HepG2 (cell line): ENCODE results near the gene STMN3. TPM values are rescaled to one million over a fixed set of nuclear protein-coding genes. Genes with fewer than 3 reads are reported as not detected.

ENCODE experiments used
- KAT7 ChIP-seq: IDR thresholded peaks from 2 replicates; pipeline ENCODE4 v1.6.1; 2018; ENCODE audit warnings: borderline replicate concordance, missing compliant biosample characterization
- TCF12 ChIP-seq, 2 experiments: fragments of 450-650 bp in 1 of 2; sonication (generic) in 1 of 2; formaldehyde crosslinking in 1 of 2; IDR thresholded peaks; 2 replicates each; pipeline versions ENCODE4 v1.6.1 to v1.8.0; 2017 to 2022; ENCODE audit warnings: antibody characterized with exemption in 1 of 2, mild to moderate bottlenecking in 1 of 2, missing genetic modification reagents in 1 of 2, moderate library complexity in 1 of 2
- ZNF446 ChIP-seq: sonication (generic); formaldehyde crosslinking; IDR thresholded peaks from 2 replicates; pipeline ENCODE4 v1.5.0; 2020; ENCODE audit warnings: mild to moderate bottlenecking, missing genetic modification reagents
- ZNF883 ChIP-seq: sonication (generic); formaldehyde crosslinking; IDR thresholded peaks from 2 replicates; pipeline ENCODE4 v1.5.1; 2020; ENCODE audit warnings: mild to moderate bottlenecking, missing genetic modification reagents; ENCODE audit errors: not compliant biosample characterization
- polyA plus RNA-seq, 8 experiments: library from polyadenylated mRNA; depleted of rRNA in 3 of 8; stranded (reverse) in 7 of 8; unstranded in 1 of 8; fragments of >200 nt; fragmentation: Illumina TruSeq in 4 of 8; extraction: Trizol in 4 of 8; gene quantifications; 2 replicates each; pipeline versions ENCODE4 v1.2.1 to v1.2.3, GENCODE V29; 2011 to 2016; ENCODE audit warnings: low read depth in 4 of 8, missing spikeins in 1 of 8, mixed read lengths in 1 of 8; ENCODE audit not compliant: insufficient read depth in 1 of 8
- total RNA-seq, 5 experiments: library from RNA; depleted of rRNA; stranded (reverse); fragments of >200 nt; fragmentation: Illumina TruSeq; extraction: Trizol; gene quantifications; 2 replicates each; pipeline ENCODE4 v1.2.3, GENCODE V29; 2016; ENCODE audit warnings: low read depth in 1 of 5
- TF ChIP-seq, protein P1 (sequence below): sonication (generic); formaldehyde crosslinking; IDR thresholded peaks from 2 replicates; pipeline ENCODE4 v1.4.0; 2020; ENCODE audit warnings: missing genetic modification reagents
- TF ChIP-seq, protein P2 (sequence below): sonication (generic); formaldehyde crosslinking; IDR thresholded peaks from 2 replicates; pipeline ENCODE4 v1.4.0; 2020; ENCODE audit warnings: mild to moderate bottlenecking, missing genetic modification reagents
- TF ChIP-seq, protein P3 (sequence below): sonication (generic); formaldehyde crosslinking; IDR thresholded peaks from 2 replicates; pipeline ENCODE4 v1.5.0; 2020; ENCODE audit warnings: mild to moderate bottlenecking, missing genetic modification reagents
- TF ChIP-seq, protein P4 (sequence below): sonication (generic); formaldehyde crosslinking; IDR thresholded peaks from 2 replicates; pipeline ENCODE4 v1.5.1; 2020; ENCODE audit warnings: missing genetic modification reagents, mild to moderate bottlenecking, borderline replicate concordance
- TF ChIP-seq, protein P5 (sequence below): sonication (generic); formaldehyde crosslinking; IDR thresholded peaks from one replicate; pipeline ENCODE4 v1.5.1; 2020; ENCODE audit warnings: mild to moderate bottlenecking, missing genetic modification reagents; ENCODE audit errors: not compliant biosample characterization

Gene STMN3
- total and polyA plus RNA-seq, 2 of the 13 experiments (the other 11 are each of a cell fraction or from before 2014, with no cell fraction given) = 21.0 to 48.3 TPM

DNA sequence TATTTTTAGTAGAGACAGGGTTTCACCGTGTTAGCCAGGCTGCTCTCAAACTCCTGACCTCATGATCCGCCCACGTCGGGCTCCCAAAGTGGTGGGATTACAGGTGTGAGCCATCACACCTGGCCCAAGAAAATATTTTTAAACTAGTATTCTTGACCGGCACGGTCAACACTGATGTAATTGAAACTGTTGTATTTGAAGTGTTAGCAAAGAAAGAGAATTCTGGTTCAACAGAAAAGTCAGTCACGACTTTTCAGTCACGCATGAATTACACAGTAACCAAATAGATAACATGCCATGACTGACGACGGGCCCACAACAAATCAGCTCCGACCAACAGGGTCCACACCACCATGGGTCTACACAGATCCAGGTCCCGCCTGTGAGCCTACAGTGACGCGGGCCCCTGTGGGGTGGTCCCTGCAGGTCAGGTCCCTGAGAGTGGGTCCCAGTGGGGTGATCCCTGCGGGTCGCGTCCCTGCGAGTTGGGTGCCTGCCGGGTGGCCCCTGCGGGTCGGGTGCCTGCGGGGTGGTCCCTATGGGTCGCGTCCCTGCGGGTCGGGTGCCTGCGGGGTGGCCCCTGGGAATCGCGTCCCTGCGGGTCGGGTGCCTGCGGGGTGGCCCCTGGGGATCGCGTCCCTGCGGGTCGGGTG, 27.3 kb downstream of the STMN3 start (continued):
- TF ChIP-seq, protein P1, sequence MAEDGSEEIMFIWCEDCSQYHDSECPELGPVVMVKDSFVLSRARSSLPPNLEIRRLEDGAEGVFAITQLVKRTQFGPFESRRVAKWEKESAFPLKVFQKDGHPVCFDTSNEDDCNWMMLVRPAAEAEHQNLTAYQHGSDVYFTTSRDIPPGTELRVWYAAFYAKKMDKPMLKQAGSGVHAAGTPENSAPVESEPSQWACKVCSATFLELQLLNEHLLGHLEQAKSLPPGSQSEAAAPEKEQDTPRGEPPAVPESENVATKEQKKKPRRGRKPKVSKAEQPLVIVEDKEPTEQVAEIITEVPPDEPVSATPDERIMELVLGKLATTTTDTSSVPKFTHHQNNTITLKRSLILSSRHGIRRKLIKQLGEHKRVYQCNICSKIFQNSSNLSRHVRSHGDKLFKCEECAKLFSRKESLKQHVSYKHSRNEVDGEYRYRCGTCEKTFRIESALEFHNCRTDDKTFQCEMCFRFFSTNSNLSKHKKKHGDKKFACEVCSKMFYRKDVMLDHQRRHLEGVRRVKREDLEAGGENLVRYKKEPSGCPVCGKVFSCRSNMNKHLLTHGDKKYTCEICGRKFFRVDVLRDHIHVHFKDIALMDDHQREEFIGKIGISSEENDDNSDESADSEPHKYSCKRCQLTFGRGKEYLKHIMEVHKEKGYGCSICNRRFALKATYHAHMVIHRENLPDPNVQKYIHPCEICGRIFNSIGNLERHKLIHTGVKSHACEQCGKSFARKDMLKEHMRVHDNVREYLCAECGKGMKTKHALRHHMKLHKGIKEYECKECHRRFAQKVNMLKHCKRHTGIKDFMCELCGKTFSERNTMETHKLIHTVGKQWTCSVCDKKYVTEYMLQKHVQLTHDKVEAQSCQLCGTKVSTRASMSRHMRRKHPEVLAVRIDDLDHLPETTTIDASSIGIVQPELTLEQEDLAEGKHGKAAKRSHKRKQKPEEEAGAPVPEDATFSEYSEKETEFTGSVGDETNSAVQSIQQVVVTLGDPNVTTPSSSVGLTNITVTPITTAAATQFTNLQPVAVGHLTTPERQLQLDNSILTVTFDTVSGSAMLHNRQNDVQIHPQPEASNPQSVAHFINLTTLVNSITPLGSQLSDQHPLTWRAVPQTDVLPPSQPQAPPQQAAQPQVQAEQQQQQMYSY (CRISPR knock-in tag) = 0 out of 2 replicates have a peak, but pooled peaks have one; percentile 54
- TF ChIP-seq ZNF446 (CRISPR knock-in tag) (0 out of 2 replicates have a peak, but pooled peaks have one; percentile 67), ZNF883 (CRISPR knock-in tag) (peak; percentile 89), TCF12 (IDR thresholded peaks at IDR 0.05) (no peak), TCF12 (CRISPR knock-in tag; IDR thresholded peaks at IDR 0.05) (peak; percentile 56; the same call in 1 of the 2 replicates), KAT7 (CRISPR knock-in tag) (peak; percentile 48; the same call in 1 of the 2 replicates)
- TF ChIP-seq, protein P2, sequence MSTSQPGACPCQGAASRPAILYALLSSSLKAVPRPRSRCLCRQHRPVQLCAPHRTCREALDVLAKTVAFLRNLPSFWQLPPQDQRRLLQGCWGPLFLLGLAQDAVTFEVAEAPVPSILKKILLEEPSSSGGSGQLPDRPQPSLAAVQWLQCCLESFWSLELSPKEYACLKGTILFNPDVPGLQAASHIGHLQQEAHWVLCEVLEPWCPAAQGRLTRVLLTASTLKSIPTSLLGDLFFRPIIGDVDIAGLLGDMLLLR = no peak
- TF ChIP-seq, protein P3, sequence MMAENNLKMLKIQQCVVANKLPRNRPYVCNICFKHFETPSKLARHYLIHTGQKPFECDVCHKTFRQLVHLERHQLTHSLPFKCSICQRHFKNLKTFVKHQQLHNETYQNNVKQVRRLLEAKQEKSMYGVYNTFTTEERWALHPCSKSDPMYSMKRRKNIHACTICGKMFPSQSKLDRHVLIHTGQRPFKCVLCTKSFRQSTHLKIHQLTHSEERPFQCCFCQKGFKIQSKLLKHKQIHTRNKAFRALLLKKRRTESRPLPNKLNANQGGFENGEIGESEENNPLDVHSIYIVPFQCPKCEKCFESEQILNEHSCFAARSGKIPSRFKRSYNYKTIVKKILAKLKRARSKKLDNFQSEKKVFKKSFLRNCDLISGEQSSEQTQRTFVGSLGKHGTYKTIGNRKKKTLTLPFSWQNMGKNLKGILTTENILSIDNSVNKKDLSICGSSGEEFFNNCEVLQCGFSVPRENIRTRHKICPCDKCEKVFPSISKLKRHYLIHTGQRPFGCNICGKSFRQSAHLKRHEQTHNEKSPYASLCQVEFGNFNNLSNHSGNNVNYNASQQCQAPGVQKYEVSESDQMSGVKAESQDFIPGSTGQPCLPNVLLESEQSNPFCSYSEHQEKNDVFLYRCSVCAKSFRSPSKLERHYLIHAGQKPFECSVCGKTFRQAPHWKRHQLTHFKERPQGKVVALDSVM (CRISPR knock-in tag) = no peak
- TF ChIP-seq, protein P4, sequence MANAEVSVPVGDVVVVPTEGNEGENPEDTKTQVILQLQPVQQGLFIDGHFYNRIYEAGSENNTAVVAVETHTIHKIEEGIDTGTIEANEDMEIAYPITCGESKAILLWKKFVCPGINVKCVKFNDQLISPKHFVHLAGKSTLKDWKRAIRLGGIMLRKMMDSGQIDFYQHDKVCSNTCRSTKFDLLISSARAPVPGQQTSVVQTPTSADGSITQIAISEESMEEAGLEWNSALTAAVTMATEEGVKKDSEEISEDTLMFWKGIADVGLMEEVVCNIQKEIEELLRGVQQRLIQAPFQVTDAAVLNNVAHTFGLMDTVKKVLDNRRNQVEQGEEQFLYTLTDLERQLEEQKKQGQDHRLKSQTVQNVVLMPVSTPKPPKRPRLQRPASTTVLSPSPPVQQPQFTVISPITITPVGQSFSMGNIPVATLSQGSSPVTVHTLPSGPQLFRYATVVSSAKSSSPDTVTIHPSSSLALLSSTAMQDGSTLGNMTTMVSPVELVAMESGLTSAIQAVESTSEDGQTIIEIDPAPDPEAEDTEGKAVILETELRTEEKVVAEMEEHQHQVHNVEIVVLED (CRISPR knock-in tag) = peak; percentile 83; the same call in 1 of the 2 replicates
- TF ChIP-seq, protein P5, sequence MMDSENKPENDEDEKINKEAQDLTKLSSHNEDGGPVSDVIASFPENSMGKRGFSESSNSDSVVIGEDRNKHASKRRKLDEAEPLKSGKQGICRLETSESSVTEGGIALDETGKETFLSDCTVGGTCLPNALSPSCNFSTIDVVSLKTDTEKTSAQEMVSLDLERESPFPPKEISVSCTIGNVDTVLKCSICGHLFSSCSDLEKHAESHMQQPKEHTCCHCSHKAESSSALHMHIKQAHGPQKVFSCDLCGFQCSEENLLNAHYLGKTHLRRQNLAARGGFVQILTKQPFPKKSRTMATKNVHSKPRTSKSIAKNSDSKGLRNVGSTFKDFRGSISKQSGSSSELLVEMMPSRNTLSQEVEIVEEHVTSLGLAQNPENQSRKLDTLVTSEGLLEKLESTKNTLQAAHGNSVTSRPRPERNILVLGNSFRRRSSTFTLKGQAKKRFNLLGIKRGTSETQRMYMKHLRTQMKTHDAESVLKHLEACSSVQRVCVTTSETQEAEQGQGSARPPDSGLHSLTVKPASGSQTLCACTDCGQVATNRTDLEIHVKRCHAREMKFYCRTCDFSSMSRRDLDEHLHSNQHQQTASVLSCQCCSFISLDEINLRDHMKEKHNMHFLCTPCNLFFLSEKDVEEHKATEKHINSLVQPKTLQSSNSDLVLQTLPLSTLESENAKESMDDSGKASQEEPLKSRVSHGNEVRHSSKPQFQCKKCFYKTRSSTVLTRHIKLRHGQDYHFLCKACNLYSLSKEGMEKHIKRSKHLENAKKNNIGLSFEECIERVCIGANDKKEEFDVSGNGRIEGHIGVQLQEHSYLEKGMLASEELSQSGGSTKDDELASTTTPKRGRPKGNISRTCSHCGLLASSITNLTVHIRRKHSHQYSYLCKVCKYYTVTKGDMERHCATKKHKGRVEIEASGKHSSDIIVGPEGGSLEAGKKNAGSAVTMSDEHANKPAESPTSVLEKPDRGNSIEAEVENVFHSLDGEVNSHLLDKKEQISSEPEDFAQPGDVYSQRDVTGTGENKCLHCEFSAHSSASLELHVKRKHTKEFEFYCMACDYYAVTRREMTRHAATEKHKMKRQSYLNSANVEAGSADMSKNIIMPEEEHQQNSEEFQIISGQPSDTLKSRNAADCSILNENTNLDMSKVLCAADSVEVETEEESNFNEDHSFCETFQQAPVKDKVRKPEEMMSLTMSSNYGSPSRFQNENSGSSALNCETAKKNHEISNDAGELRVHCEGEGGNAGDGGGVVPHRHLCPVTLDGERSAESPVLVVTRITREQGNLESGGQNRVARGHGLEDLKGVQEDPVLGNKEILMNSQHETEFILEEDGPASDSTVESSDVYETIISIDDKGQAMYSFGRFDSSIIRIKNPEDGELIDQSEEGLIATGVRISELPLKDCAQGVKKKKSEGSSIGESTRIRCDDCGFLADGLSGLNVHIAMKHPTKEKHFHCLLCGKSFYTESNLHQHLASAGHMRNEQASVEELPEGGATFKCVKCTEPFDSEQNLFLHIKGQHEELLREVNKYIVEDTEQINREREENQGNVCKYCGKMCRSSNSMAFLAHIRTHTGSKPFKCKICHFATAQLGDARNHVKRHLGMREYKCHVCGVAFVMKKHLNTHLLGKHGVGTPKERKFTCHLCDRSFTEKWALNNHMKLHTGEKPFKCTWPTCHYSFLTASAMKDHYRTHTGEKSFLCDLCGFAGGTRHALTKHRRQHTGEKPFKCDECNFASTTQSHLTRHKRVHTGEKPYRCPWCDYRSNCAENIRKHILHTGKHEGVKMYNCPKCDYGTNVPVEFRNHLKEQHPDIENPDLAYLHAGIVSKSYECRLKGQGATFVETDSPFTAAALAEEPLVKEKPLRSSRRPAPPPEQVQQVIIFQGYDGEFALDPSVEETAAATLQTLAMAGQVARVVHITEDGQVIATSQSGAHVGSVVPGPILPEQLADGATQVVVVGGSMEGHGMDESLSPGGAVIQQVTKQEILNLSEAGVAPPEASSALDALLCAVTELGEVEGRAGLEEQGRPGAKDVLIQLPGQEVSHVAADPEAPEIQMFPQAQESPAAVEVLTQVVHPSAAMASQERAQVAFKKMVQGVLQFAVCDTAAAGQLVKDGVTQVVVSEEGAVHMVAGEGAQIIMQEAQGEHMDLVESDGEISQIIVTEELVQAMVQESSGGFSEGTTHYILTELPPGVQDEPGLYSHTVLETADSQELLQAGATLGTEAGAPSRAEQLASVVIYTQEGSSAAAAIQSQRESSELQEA (CRISPR knock-in tag) = peak; percentile 95
